ENCODE measurements around the gene AURKA. TPM values are rescaled to one million over a fixed set of nuclear protein-coding genes. Genes with fewer than 3 reads are reported as not detected.

Gene AURKA
- total RNA-seq, 3 donors from 2014 or later (not counting 1 experiment from before 2014, with no cell fraction given), result 1.5 to 2.9 (median 2.0) TPM

GRCh38 chr20:56378386-56378785 lies 13.6 kb downstream of the AURKA start:
- H3K4me1 ChIP-seq (ENCODE audit: control insufficient read depth, insufficient read depth, low read length), result no peaks in the 10 kb centered on the region
- no peak overlapping the region for H3K27ac Mint-ChIP-seq

GRCh38 chr20:56376331-56376730 lies 15.7 kb downstream of the AURKA start:
- WGBS (ENCODE audit: insufficient coverage), result 51% methylated on average over 2 of the region's 2 CpGs
- Histone ChIP-seq H3K4me3 (ENCODE audit: low read length) (no peak overlapping the region), H3K4me1 (ENCODE audit: control insufficient read depth, insufficient read depth, low read length) (no peaks in the 10 kb centered on the region), H3K27ac (ENCODE audit: low read length) (no peak overlapping the region), H3K9me3 (ENCODE audit: control insufficient read depth, insufficient read depth, low read length) (no peaks in the 10 kb centered on the region), H3K27me3 (ENCODE audit: control insufficient read depth, insufficient read depth, low read length) (no peaks in the 10 kb centered on the region), H3K36me3 (ENCODE audit: control insufficient read depth, insufficient read depth, low read length) (no peaks in the 10 kb centered on the region)
- Mint-ChIP-seq H3K4me1 (peaks cover 12 to 18% of the 10 kb centered on the region in 2 donors), H3K27me3 (ENCODE audit: low read depth in 2 of 2) (no peaks in the 10 kb centered on the region), H3K4me3 (no peak overlapping the region), H3K9me3 (no peaks in the 10 kb centered on the region), H3K27ac (peak overlapping the region in 1 of 2 donors; percentile 10), H3K36me3 (no peaks in the 10 kb centered on the region)
- no peak for DNase-seq
- no peak for ATAC-seq
- intact Hi-C loops (cut with micrococcal nuclease), result no loop called here
- no peak for TF ChIP-seq CTCF (IDR thresholded peaks at IDR 0.05)

More at GRCh38 chr20:56378386-56378785, 13.6 kb downstream of the AURKA start:
- no peaks in the 10 kb centered on the region for H3K36me3 ChIP-seq (ENCODE audit: control insufficient read depth, insufficient read depth, low read length)
- WGBS (ENCODE audit: insufficient coverage), result 84% methylated on average over 2 of the region's 3 CpGs
- no peak for TF ChIP-seq CTCF (IDR thresholded peaks at IDR 0.05)
- DNase-seq, result no peak
- H3K27ac ChIP-seq (ENCODE audit: low read length), result no peak overlapping the region
- no peaks in the 10 kb centered on the region for H3K27me3 ChIP-seq (ENCODE audit: control insufficient read depth, insufficient read depth, low read length)
- Mint-ChIP-seq H3K36me3 (no peaks in the 10 kb centered on the region), H3K4me1 (peaks cover 7 to 11% of the 10 kb centered on the region in 2 donors), H3K9me3 (no peaks in the 10 kb centered on the region), H3K4me3 (no peak overlapping the region), H3K27me3 (ENCODE audit: low read depth in 2 of 2) (no peaks in the 10 kb centered on the region)
- intact Hi-C loops (cut with micrococcal nuclease), result no loop called here
- no peak overlapping the region for H3K4me3 ChIP-seq (ENCODE audit: low read length)
- H3K9me3 ChIP-seq (ENCODE audit: control insufficient read depth, insufficient read depth, low read length), result no peaks in the 10 kb centered on the region
- ATAC-seq, result no peak

GRCh38 chr20:56373942-56374341 lies 18.1 kb downstream of the AURKA start:
- H3K4me1 Mint-ChIP-seq, result peaks cover 12 to 18% of the 10 kb centered on the region in 2 donors
- H3K27me3 Mint-ChIP-seq (ENCODE audit: low read depth in 2 of 2), result no peaks in the 10 kb centered on the region
- H3K9me3 ChIP-seq (ENCODE audit: control insufficient read depth, insufficient read depth, low read length), result no peaks in the 10 kb centered on the region
- 17% methylated on average over 1 of the region's 1 CpG for WGBS (ENCODE audit: insufficient coverage)
- H3K36me3 ChIP-seq (ENCODE audit: control insufficient read depth, insufficient read depth, low read length), result peaks cover under 1% of the 10 kb centered on the region
- H3K27me3 ChIP-seq (ENCODE audit: control insufficient read depth, insufficient read depth, low read length), result no peaks in the 10 kb centered on the region
- no peaks in the 10 kb centered on the region for H3K36me3 Mint-ChIP-seq
- intact Hi-C loops (cut with micrococcal nuclease), result no loop called here
- ATAC-seq (peak; percentile 78 to 91 (median 84)), DNase-seq (peak in 1 of 2 donors; percentile 21)
- H3K4me3 ChIP-seq (ENCODE audit: low read length), result no peak overlapping the region
- H3K4me3 Mint-ChIP-seq, result no peak overlapping the region
- no peaks in the 10 kb centered on the region for H3K9me3 Mint-ChIP-seq
- H3K27ac ChIP-seq (ENCODE audit: low read length), result no peak overlapping the region
- H3K4me1 ChIP-seq (ENCODE audit: control insufficient read depth, insufficient read depth, low read length), result no peaks in the 10 kb centered on the region
- no peak overlapping the region for H3K27ac Mint-ChIP-seq
- no peak for TF ChIP-seq CTCF (IDR thresholded peaks at IDR 0.05)

- no peaks in the 10 kb centered on the region for H3K27me3 Mint-ChIP-seq (ENCODE audit: low read depth in 2 of 2)
- intact Hi-C loops (cut with micrococcal nuclease), result no loop called here
- Histone ChIP-seq H3K9me3 (ENCODE audit: control insufficient read depth, insufficient read depth, low read length) (no peaks in the 10 kb centered on the region), H3K4me1 (ENCODE audit: control insufficient read depth, insufficient read depth, low read length) (no peaks in the 10 kb centered on the region), H3K27ac (ENCODE audit: low read length) (no peak overlapping the region), H3K27me3 (ENCODE audit: control insufficient read depth, insufficient read depth, low read length) (no peaks in the 10 kb centered on the region), H3K4me3 (ENCODE audit: low read length) (no peak overlapping the region), H3K36me3 (ENCODE audit: control insufficient read depth, insufficient read depth, low read length) (peaks cover 4% of the 10 kb centered on the region)
- H3K9me3 Mint-ChIP-seq, result no peaks in the 10 kb centered on the region
- H3K27ac Mint-ChIP-seq, result peak overlapping the region in 1 of 2 donors; percentile 37
- TF ChIP-seq CTCF (IDR thresholded peaks at IDR 0.05), result no peak
- H3K36me3 Mint-ChIP-seq, result no peaks in the 10 kb centered on the region
- H3K4me1 Mint-ChIP-seq, result peaks cover 12 to 18% of the 10 kb centered on the region in 2 donors
- DNase-seq (no peak), ATAC-seq (no peak)
- no peak overlapping the region for H3K4me3 Mint-ChIP-seq
- 52% methylated on average over 1 of the region's 1 CpG for WGBS (ENCODE audit: insufficient coverage)
Measured at GRCh38 chr20:56372850-56373249, 19.2 kb downstream of the AURKA start.

Measured in natural killer cell (primary cell).